Endodermal cell (in vitro differentiated cells): ENCODE data around the gene DDX31. TPM values are rescaled to one million over a fixed set of nuclear protein-coding genes. Genes with fewer than 3 reads are reported as not detected.

Experiments
- DNase-seq: peaks from one replicate; pipeline ENCODE4 v3.0.0-alpha.2; 2017
- H3K27ac ChIP-seq: 2 replicates; pipeline ENCODE4 v1.5.1; 2013; ENCODE audit warnings: mild to moderate bottlenecking, low read depth, low read length, moderate library complexity
- H3K27me3 ChIP-seq: 2 replicates; pipeline ENCODE4 v1.6.1; 2013; ENCODE audit warnings: mild to moderate bottlenecking, low read length, moderate library complexity; ENCODE audit not compliant: insufficient read depth, control insufficient read depth, poor library complexity, severe bottlenecking
- H3K36me3 ChIP-seq: 2 replicates; pipeline ENCODE4 v1.7.0; 2013; ENCODE audit warnings: mild to moderate bottlenecking, low read length, moderate library complexity; ENCODE audit not compliant: control insufficient read depth, insufficient read depth
- H3K4me1 ChIP-seq: one replicate; pipeline ENCODE4 v1.7.0; 2013; ENCODE audit warnings: low read length; ENCODE audit not compliant: control insufficient read depth, insufficient read depth
- H3K4me3 ChIP-seq: 2 replicates; pipeline ENCODE4 v1.5.1; 2013; ENCODE audit warnings: mild to moderate bottlenecking, low read length, moderate library complexity
- H3K9ac ChIP-seq: 2 replicates; pipeline ENCODE4 v1.6.1; 2013; ENCODE audit warnings: mild to moderate bottlenecking, low read length, moderate library complexity; ENCODE audit not compliant: poor library complexity, severe bottlenecking; ENCODE audit errors: extremely low read depth
- H3K9me3 ChIP-seq: 2 replicates; pipeline ENCODE4 v1.6.1; 2013; ENCODE audit warnings: mild to moderate bottlenecking, low read length, moderate library complexity; ENCODE audit not compliant: control insufficient read depth
- H3K27ac Mint-ChIP-seq: 2 replicates; pipeline ENCODE4 v1.8.0; 2020; ENCODE audit warnings: mixed read lengths
- H3K27me3 Mint-ChIP-seq: 2 replicates; pipeline ENCODE4 v1.8.0; 2021; ENCODE audit warnings: mild to moderate bottlenecking, mixed read lengths; ENCODE audit not compliant: insufficient read depth
- H3K36me3 Mint-ChIP-seq: 2 replicates; pipeline ENCODE4 v1.8.0; 2020; ENCODE audit warnings: low read depth, mixed read lengths
- H3K4me1 Mint-ChIP-seq: 2 replicates; pipeline ENCODE4 v1.8.0; 2020; ENCODE audit warnings: mixed read lengths
- H3K4me3 Mint-ChIP-seq: 2 replicates; pipeline ENCODE4 v1.8.0; 2020; ENCODE audit warnings: mild to moderate bottlenecking, moderate library complexity, mixed read lengths
- H3K9me3 Mint-ChIP-seq: 2 replicates; pipeline ENCODE4 v1.8.0; 2020; ENCODE audit warnings: mild to moderate bottlenecking, mixed read lengths
- CTCF ChIP-seq: fragments of 200-600 bp; sonication (generic); conservative IDR thresholded peaks from 2 replicates; pipeline ENCODE4 v1.5.0; 2021; ENCODE audit warnings: antibody characterized with exemption, mild to moderate bottlenecking
- WGBS, 2 experiments: methylation state at CpG; one replicate each; pipeline versions ENCODE4 v1.1.5 to v1.1.7; 2013; ENCODE audit warnings: missing lambda C conversion rate in 2 of 2, mixed read lengths in 1 of 2; ENCODE audit not compliant: insufficient coverage in 1 of 2, insufficient read length in 1 of 2; 5-methylcytosine and 5-hydroxymethylcytosine counted together
- total RNA-seq, 2 donors: library from RNA; stranded (reverse); fragmentation: NEBNext Ultra II Directional in 1 of 2; extraction: Animal tissue kit (Norgen Biotek cat#: 25700) in 1 of 2; gene quantifications; 2 replicates in 1 of 2; 3 replicates in 1 of 2; pipeline ENCODE4 v1.2.1, GENCODE V29; 2021

Gene DDX31
- total RNA-seq, 2 donors from 2014 or later = 29.1 to 30.5 TPM

DNA sequence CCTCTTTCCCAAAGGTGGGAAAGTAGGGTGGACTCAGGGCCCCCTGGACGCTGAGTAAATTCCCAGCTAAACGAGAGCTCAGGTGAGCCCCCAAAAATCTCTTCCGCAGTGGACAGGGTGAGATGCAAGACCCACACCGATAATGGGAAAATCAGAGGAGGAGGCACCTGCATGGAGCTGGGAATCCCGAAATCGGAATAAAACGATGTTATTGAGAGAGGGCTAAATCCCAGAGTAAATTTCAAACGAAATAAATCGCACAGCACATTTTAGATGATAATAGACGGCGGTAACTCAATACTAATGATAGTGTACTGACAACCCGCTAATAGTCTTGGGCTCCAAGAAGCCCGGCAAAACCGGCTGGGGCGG lies 90.4 kb downstream of the DDX31 start:
- no peak for DNase-seq
- Mint-ChIP-seq H3K27me3 (peaks cover 95% of the 10 kb centered on the region), H3K36me3 (no peaks in the 10 kb centered on the region), H3K4me1 (peaks cover 5% of the 10 kb centered on the region), H3K27ac (no peak overlapping the region), H3K9me3 (no peaks in the 10 kb centered on the region), H3K4me3 (no peak overlapping the region)
- Histone ChIP-seq H3K36me3 (no peaks in the 10 kb centered on the region), H3K4me1 (no peaks in the 10 kb centered on the region), H3K9me3 (no peaks in the 10 kb centered on the region), H3K27ac (no peak overlapping the region), H3K9ac (no peak overlapping the region), H3K4me3 (no peak overlapping the region), H3K27me3 (peaks cover 94% of the 10 kb centered on the region)
- no peak for TF ChIP-seq CTCF
- 20 to 21% methylated on average over 10 to 15 of the region's 15 CpGs for WGBS, 2 experiments

- no peak for TF ChIP-seq CTCF
- Mint-ChIP-seq H3K4me3 (no peak overlapping the region), H3K27me3 (peaks cover 86% of the 10 kb centered on the region), H3K9me3 (no peaks in the 10 kb centered on the region), H3K27ac (no peak overlapping the region), H3K4me1 (peaks cover 5% of the 10 kb centered on the region), H3K36me3 (no peaks in the 10 kb centered on the region)
- Histone ChIP-seq H3K36me3 (no peaks in the 10 kb centered on the region), H3K27ac (no peak overlapping the region), H3K4me1 (no peaks in the 10 kb centered on the region), H3K9me3 (no peaks in the 10 kb centered on the region), H3K27me3 (peaks cover 85% of the 10 kb centered on the region), H3K4me3 (no peak overlapping the region), H3K9ac (no peak overlapping the region)
- no peak for DNase-seq
- WGBS, 2 experiments = 57 to 63% methylated on average over 5 to 7 of the region's 7 CpGs
These were observed 91.3 kb downstream of the DDX31 start for GRCh38 chr9:132578367-132578932.

DNA sequence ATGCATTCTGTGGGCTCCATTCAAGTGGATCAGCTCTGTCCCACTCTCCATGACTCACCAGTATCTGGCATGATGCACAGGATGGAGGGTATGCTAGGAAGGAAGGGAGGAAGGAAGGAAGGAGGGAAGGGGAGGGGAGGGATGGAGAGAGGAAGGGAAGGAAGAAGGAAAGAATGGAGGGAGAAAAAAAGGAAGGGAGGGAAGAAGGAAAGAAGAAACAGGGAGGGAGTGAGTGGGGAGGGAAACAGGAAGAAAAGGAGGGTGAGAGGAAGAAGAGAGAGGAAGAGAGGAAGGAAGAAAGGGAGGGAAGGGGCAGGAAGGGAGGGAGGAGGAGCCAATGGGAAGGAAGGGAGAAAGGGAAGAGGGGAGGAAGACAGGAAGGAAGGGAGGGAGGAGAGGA lies 92.7 kb downstream of the DDX31 start:
- DNase-seq = no peak
- Mint-ChIP-seq H3K27me3 (peaks cover 73% of the 10 kb centered on the region), H3K36me3 (no peaks in the 10 kb centered on the region), H3K27ac (no peak overlapping the region), H3K9me3 (no peaks in the 10 kb centered on the region), H3K4me3 (no peak overlapping the region), H3K4me1 (peaks cover 12% of the 10 kb centered on the region)
- Histone ChIP-seq H3K4me1 (no peaks in the 10 kb centered on the region), H3K9me3 (no peaks in the 10 kb centered on the region), H3K9ac (no peak overlapping the region), H3K27me3 (peaks cover 71% of the 10 kb centered on the region), H3K4me3 (no peak overlapping the region), H3K36me3 (no peaks in the 10 kb centered on the region), H3K27ac (no peak overlapping the region)
- TF ChIP-seq CTCF = no peak
